Karpas-422 (cell line): Measurements from ENCODE around the gene RPA1. TPM values are rescaled to one million over a fixed set of nuclear protein-coding genes. Genes with fewer than 3 reads are reported as not detected.

Experiments
- DNase-seq: peaks from one replicate; pipeline ENCODE4 v3.0.0-alpha.2; 2015
- H2AFZ ChIP-seq: fragments of 200-600 bp; sonication (generic); 2 replicates; pipeline ENCODE4 v1.6.1; 2014; ENCODE audit warnings: antibody characterized with exemption, low read length, mixed read lengths
- H3K27ac ChIP-seq: fragments of 200-600 bp; sonication (generic); 2 replicates; pipeline ENCODE4 v1.5.1; 2014; ENCODE audit warnings: mild to moderate bottlenecking, low read length, moderate library complexity
- H3K27me3 ChIP-seq: fragments of 200-600 bp; sonication (generic); 2 replicates; pipeline ENCODE4 v1.6.1; 2014; ENCODE audit warnings: low read length, mixed read lengths
- H3K36me3 ChIP-seq: fragments of 200-600 bp; sonication (generic); 2 replicates; pipeline ENCODE4 v1.6.1; 2014; ENCODE audit warnings: low read length, mixed read lengths; ENCODE audit not compliant: insufficient read depth
- H3K4me1 ChIP-seq: fragments of 200-600 bp; sonication (generic); 2 replicates; pipeline ENCODE4 v1.6.1; 2014; ENCODE audit warnings: mild to moderate bottlenecking, low read length, mixed read lengths
- H3K4me2 ChIP-seq: fragments of 200-600 bp; sonication (generic); 2 replicates; pipeline ENCODE4 v1.6.1; 2014; ENCODE audit warnings: low read length, low read depth, mild to moderate bottlenecking; ENCODE audit not compliant: poor library complexity, severe bottlenecking
- H3K4me3 ChIP-seq: fragments of 200-600 bp; sonication (generic); 2 replicates; pipeline ENCODE4 v1.5.1; 2014; ENCODE audit warnings: mild to moderate bottlenecking, antibody characterized with exemption, low read length, mixed read lengths
- H3K79me2 ChIP-seq: fragments of 200-600 bp; sonication (generic); 2 replicates; pipeline ENCODE4 v1.6.1; 2014; ENCODE audit warnings: mild to moderate bottlenecking, low read length, mixed read lengths
- H3K9ac ChIP-seq: fragments of 200-600 bp; sonication (generic); 2 replicates; pipeline ENCODE4 v1.6.0; 2014; ENCODE audit warnings: low read length
- H3K9me2 ChIP-seq: fragments of 200-600 bp; sonication (generic), shearing (Covaris generic); replicated peaks from 2 replicates; pipeline ENCODE4 v1.6.0; 2014; ENCODE audit warnings: mild to moderate bottlenecking, low read length, moderate library complexity; ENCODE audit not compliant: insufficient read depth
- H3K9me3 ChIP-seq: fragments of 300-700, 200-600 bp; sonication (generic); 2 replicates; pipeline ENCODE4 v1.6.1; 2014; ENCODE audit warnings: low read length, mixed read lengths
- H4K20me1 ChIP-seq: fragments of 200-600 bp; sonication (generic); 2 replicates; pipeline ENCODE4 v1.6.1; 2014; ENCODE audit warnings: mild to moderate bottlenecking, antibody characterized with exemption, low read length, low read depth; ENCODE audit not compliant: insufficient read depth
- total RNA-seq: library from RNA; depleted of rRNA; stranded (reverse); fragments of >200 nt; shearing (Covaris generic); gene quantifications from 2 replicates; pipeline ENCODE4 v1.2.3, GENCODE V29; 2014; ENCODE audit warnings: low replicate concordance; rRNA removed

RPA1 gene
- total RNA-seq, 1 experiment from 2014 or later: 40.4 TPM

- Histone ChIP-seq H3K79me2 (no peaks in the 10 kb centered on the region), H3K27me3 (no peaks in the 10 kb centered on the region), H3K4me3 (no peak overlapping the region), H2AFZ (no peak overlapping the region), H3K9me2 (no peaks in the 10 kb centered on the region), H3K4me1 (peaks cover 8% of the 10 kb centered on the region), H3K27ac (no peak overlapping the region), H4K20me1 (0 out of 2 replicates have a peak, but pooled peaks cover 3% of the 10 kb centered on the region), H3K9ac (no peak overlapping the region), H3K36me3 (no peaks in the 10 kb centered on the region), H3K9me3 (no peaks in the 10 kb centered on the region), H3K4me2 (no peak overlapping the region)
- DNase-seq: no peak
Observed at GRCh38 chr17:1945621-1946020, 115.8 kb downstream of the RPA1 start.

GRCh38 chr17:1946021-1946932 lies 116.5 kb downstream of the RPA1 start:
- no peak overlapping the region for H3K9ac ChIP-seq
- no peaks in the 10 kb centered on the region for H3K9me3 ChIP-seq
- no peak for DNase-seq

GRCh38 chr17:1947229-1947742 lies 117.5 kb downstream of the RPA1 start:
- H3K36me3 ChIP-seq: no peaks in the 10 kb centered on the region
- H3K4me1 ChIP-seq: no peaks in the 10 kb centered on the region; the same call in 1 of the 2 replicates
- H3K9me3 ChIP-seq: no peaks in the 10 kb centered on the region
- H3K79me2 ChIP-seq: no peaks in the 10 kb centered on the region
- no peak overlapping the region for H3K4me3 ChIP-seq
- H3K9me2 ChIP-seq: no peaks in the 10 kb centered on the region
- H3K9ac ChIP-seq: no peak overlapping the region
- no peaks in the 10 kb centered on the region for H4K20me1 ChIP-seq
- no peak for DNase-seq
- no peak overlapping the region for H3K27ac ChIP-seq
- H3K27me3 ChIP-seq: no peaks in the 10 kb centered on the region
- H2AFZ ChIP-seq: no peak overlapping the region
- no peak overlapping the region for H3K4me2 ChIP-seq

More at GRCh38 chr17:1946021-1946932, 116.5 kb downstream of the RPA1 start:
- H3K4me3 ChIP-seq: no peak overlapping the region
- no peaks in the 10 kb centered on the region for H3K27me3 ChIP-seq
- H3K4me1 ChIP-seq: peaks cover 8% of the 10 kb centered on the region
- H3K27ac ChIP-seq: no peak overlapping the region
- H3K4me2 ChIP-seq: no peak overlapping the region
- H2AFZ ChIP-seq: no peak overlapping the region
- no peaks in the 10 kb centered on the region for H4K20me1 ChIP-seq
- H3K9me2 ChIP-seq: no peaks in the 10 kb centered on the region
- no peaks in the 10 kb centered on the region for H3K79me2 ChIP-seq
- H3K36me3 ChIP-seq: no peaks in the 10 kb centered on the region

- no peak overlapping the region for H3K9ac ChIP-seq
Observed at GRCh38 chr17:1947743-1948516, 118.1 kb downstream of the RPA1 start.

GRCh38 chr17:1948517-1948825 lies 118.7 kb downstream of the RPA1 start:
- H3K4me2 ChIP-seq: no peak overlapping the region
- H3K4me1 ChIP-seq: no peaks in the 10 kb centered on the region; the same call in 1 of the 2 replicates
- no peak overlapping the region for H3K27ac ChIP-seq

More at GRCh38 chr17:1947743-1948516, 118.1 kb downstream of the RPA1 start:
- H3K36me3 ChIP-seq: no peaks in the 10 kb centered on the region
- H3K27ac ChIP-seq: no peak overlapping the region
- H3K4me2 ChIP-seq: no peak overlapping the region
- no peaks in the 10 kb centered on the region for H4K20me1 ChIP-seq
- no peaks in the 10 kb centered on the region for H3K9me2 ChIP-seq
- H3K9me3 ChIP-seq: no peaks in the 10 kb centered on the region
- no peaks in the 10 kb centered on the region for H3K79me2 ChIP-seq
- no peaks in the 10 kb centered on the region; the same call in 1 of the 2 replicates for H3K4me1 ChIP-seq
- no peaks in the 10 kb centered on the region for H3K27me3 ChIP-seq
- H3K4me3 ChIP-seq: no peak overlapping the region
- DNase-seq: no peak
- no peak overlapping the region for H2AFZ ChIP-seq

More at GRCh38 chr17:1948517-1948825, 118.7 kb downstream of the RPA1 start:
- Histone ChIP-seq H2AFZ (no peak overlapping the region), H3K79me2 (no peaks in the 10 kb centered on the region), H4K20me1 (no peaks in the 10 kb centered on the region), H3K36me3 (no peaks in the 10 kb centered on the region), H3K4me3 (no peak overlapping the region), H3K9ac (no peak overlapping the region), H3K9me2 (no peaks in the 10 kb centered on the region), H3K27me3 (no peaks in the 10 kb centered on the region), H3K9me3 (no peaks in the 10 kb centered on the region)
- no peak for DNase-seq

Other genes with a start within 250 kb of the RPA1 start
- gene SLC43A2, start 201.2 kb upstream of the RPA1 start, total RNA-seq: 10.0 and 10.8 TPM in 2 replicates
- gene SCARF1, start 184.3 kb upstream of the RPA1 start, total RNA-seq: 0.18 TPM in 1 of 2 replicates, not detected in the other
- gene RILP, start 180.1 kb upstream of the RPA1 start, total RNA-seq: 1.7 TPM in 1 of 2 replicates, not detected in the other
- gene PRPF8, start 145.1 kb upstream of the RPA1 start, total RNA-seq: 105 and 130 TPM in 2 replicates
- not detected in 2 replicates for gene TLCD2, start 119.6 kb upstream of the RPA1 start, total RNA-seq
- 11.7 and 28.9 TPM in 2 replicates for gene WDR81, start 105.3 kb upstream of the RPA1 start, total RNA-seq
- 0.19 and 0.32 TPM in 2 replicates for gene SERPINF2, start 87.1 kb upstream of the RPA1 start, total RNA-seq
- 45.5 and 62.2 TPM in 2 replicates for gene SERPINF1, start 67.9 kb upstream of the RPA1 start, total RNA-seq
- 13.9 and 23.2 TPM in 2 replicates for gene SMYD4, start 103 bp upstream of the RPA1 start, total RNA-seq
- gene RTN4RL1, start 195.3 kb downstream of the RPA1 start, total RNA-seq: 0.11 and 0.30 TPM in 2 replicates
- 37.5 and 41.9 TPM in 2 replicates for gene DPH1, start 200.1 kb downstream of the RPA1 start, total RNA-seq
- gene OVCA2, start 212.0 kb downstream of the RPA1 start, total RNA-seq: 49.1 and 50.2 TPM in 2 replicates
- gene HIC1, start 225.1 kb downstream of the RPA1 start, total RNA-seq: 3.2 and 13.9 TPM in 2 replicates